ENCODE data around the gene OTOP2.

- no peak for TF ChIP-seq POLR2A (IDR thresholded peaks at IDR 0.05)
- TF ChIP-seq CTCF (IDR thresholded peaks at IDR 0.05), result no peak
- no peak for TF ChIP-seq POLR2AphosphoS5 (IDR thresholded peaks at IDR 0.05; ENCODE audit: insufficient read depth in 1 of 2, low read depth in 1 of 2)
Measured at GRCh38 chr17:74954665-74955421, 30.8 kb downstream of the OTOP2 start.
